ENCODE results near the gene CRACR2A. TPM values are rescaled to one million over a fixed set of nuclear protein-coding genes. Genes with fewer than 3 reads are reported as not detected.

CRACR2A gene
- polyA plus RNA-seq, 3 donors: 2.8 to 10.7 (median 5.8) TPM

DNA sequence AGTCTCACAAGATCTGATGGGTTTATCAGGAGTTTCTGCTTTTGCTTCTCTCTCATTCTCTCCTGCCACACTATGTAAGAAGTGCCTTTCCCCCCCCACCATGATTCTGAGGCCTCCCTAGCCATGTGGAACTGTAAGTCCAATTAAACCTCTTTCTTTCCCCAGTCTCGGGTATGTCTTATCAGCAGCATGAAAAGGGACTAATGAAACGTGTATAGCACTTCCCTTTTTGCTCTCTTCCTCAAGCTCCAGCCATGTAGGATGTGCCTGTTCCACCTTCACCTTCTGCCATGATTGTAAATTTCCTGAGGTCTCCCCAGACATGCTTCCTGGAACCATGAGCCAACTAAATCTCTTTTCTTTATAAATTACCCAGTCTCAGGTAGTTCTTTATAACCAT, 7.0 kb upstream of the CRACR2A start:
- Histone ChIP-seq H3K36me3 (replicated peaks in 1 of 2; ENCODE audit: control insufficient read depth in 1 of 2, insufficient read depth in 2 of 2, low read length in 2 of 2) (no peaks in the 10 kb centered on the region), H3K4me1 (ENCODE audit: control insufficient read depth in 1 of 2, insufficient read depth in 2 of 2, low read length in 2 of 2) (no peaks in the 10 kb centered on the region), H3K4me3 (replicated peaks in 1 of 3; ENCODE audit: low read depth in 2 of 3, low read length in 3 of 3) (no peak overlapping the region), H3K9me3 (replicated peaks in 1 of 2; ENCODE audit: control insufficient read depth in 1 of 2, insufficient read depth in 1 of 2, low read length in 2 of 2) (no peaks in the 10 kb centered on the region), H4K20me1 (ENCODE audit: insufficient read depth, low read length) (no peaks in the 10 kb centered on the region), H3K9ac (ENCODE audit: insufficient read depth, low read length, poor library complexity, severe bottlenecking) (no peak overlapping the region), H3K27ac (ENCODE audit: low read depth in 1 of 2, low read length in 2 of 2) (no peak overlapping the region), H3K79me2 (ENCODE audit: insufficient read depth, low read length) (no peaks in the 10 kb centered on the region), H2AFZ (ENCODE audit: insufficient read depth, low read depth, low read length, poor library complexity, severe bottlenecking) (no peak overlapping the region), H3K4me2 (replicated peaks; ENCODE audit: extremely low read depth, low read length, poor library complexity, severe bottlenecking) (no peak overlapping the region), H3K27me3 (ENCODE audit: control insufficient read depth in 2 of 2, insufficient read depth in 2 of 2, low read length in 2 of 2) (no peaks in the 10 kb centered on the region)
- H3K9me3 Mint-ChIP-seq: peaks cover 0 to 7% (median 0%) of the 10 kb centered on the region in 7 donors
- TF ChIP-seq, protein P1, sequence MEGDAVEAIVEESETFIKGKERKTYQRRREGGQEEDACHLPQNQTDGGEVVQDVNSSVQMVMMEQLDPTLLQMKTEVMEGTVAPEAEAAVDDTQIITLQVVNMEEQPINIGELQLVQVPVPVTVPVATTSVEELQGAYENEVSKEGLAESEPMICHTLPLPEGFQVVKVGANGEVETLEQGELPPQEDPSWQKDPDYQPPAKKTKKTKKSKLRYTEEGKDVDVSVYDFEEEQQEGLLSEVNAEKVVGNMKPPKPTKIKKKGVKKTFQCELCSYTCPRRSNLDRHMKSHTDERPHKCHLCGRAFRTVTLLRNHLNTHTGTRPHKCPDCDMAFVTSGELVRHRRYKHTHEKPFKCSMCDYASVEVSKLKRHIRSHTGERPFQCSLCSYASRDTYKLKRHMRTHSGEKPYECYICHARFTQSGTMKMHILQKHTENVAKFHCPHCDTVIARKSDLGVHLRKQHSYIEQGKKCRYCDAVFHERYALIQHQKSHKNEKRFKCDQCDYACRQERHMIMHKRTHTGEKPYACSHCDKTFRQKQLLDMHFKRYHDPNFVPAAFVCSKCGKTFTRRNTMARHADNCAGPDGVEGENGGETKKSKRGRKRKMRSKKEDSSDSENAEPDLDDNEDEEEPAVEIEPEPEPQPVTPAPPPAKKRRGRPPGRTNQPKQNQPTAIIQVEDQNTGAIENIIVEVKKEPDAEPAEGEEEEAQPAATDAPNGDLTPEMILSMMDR (IDR thresholded peaks at IDR 0.05): no peak
- WGBS (ENCODE audit: insufficient coverage): 21% methylated on average over 2 of the region's 2 CpGs
- H3K27ac Mint-ChIP-seq: peak overlapping the region in 1 of 7 donors; percentile 45
- DNase-seq: peak in 1 of 3 donors; percentile 13
- intact Hi-C loops (cut with micrococcal nuclease): no loop called here
- peaks cover 0 to 7% of the 10 kb centered on the region in 2 donors for H3K36me3 Mint-ChIP-seq
- H3K4me1 Mint-ChIP-seq: peaks cover 13% of the 10 kb centered on the region
- H3K27me3 Mint-ChIP-seq (ENCODE audit: low read depth in 3 of 3): peaks cover 3 to 7% (median 5%) of the 10 kb centered on the region in 3 donors
- no peak overlapping the region for H3K4me3 Mint-ChIP-seq

DNA sequence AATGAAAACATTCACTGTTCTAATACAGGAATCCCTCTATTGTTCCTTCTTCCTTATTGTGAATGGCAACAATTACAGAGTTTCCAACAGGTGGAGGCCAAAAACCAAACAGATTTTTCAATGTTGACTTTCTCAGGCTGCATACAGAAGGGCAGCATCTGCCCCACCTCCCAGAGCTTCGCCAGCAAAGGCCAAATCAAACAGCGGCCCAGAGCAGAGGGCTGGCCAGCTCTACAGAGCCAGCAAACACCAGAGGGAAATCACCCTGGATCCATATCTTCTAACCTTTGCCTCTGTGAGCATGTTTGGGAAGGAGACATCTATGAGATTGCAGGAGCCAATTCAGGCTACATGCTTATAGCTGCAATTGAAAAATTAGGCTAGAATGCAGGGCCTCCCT, 4.4 kb upstream of the CRACR2A start:
- no peak overlapping the region for H3K4me3 ChIP-seq (replicated peaks in 1 of 3; ENCODE audit: low read depth in 2 of 3, low read length in 3 of 3)
- no CpG with 5 or more reads among the region's 2 CpGs for WGBS (ENCODE audit: insufficient coverage)
- H3K9me3 Mint-ChIP-seq: peaks cover 0 to 7% (median 0%) of the 10 kb centered on the region in 7 donors
- peaks cover 5% of the 10 kb centered on the region for H3K79me2 ChIP-seq (ENCODE audit: insufficient read depth, low read length)
- no peak overlapping the region for H2AFZ ChIP-seq (ENCODE audit: insufficient read depth, low read depth, low read length, poor library complexity, severe bottlenecking)
- intact Hi-C loops (cut with micrococcal nuclease): no loop called here
- H3K36me3 ChIP-seq (replicated peaks in 1 of 2; ENCODE audit: control insufficient read depth in 1 of 2, insufficient read depth in 2 of 2, low read length in 2 of 2): no peaks in the 10 kb centered on the region
- H3K27ac Mint-ChIP-seq: peak overlapping the region in 2 of 7 donors; percentile 5 to 6
- H4K20me1 ChIP-seq (ENCODE audit: insufficient read depth, low read length): no peaks in the 10 kb centered on the region
- H3K4me1 ChIP-seq (ENCODE audit: control insufficient read depth in 1 of 2, insufficient read depth in 2 of 2, low read length in 2 of 2): peaks cover 16 to 22% of the 10 kb centered on the region in 2 donors
- no peak overlapping the region for H3K4me3 Mint-ChIP-seq
- peaks cover 0 to 7% of the 10 kb centered on the region in 2 donors for H3K36me3 Mint-ChIP-seq
- H3K9ac ChIP-seq (ENCODE audit: insufficient read depth, low read length, poor library complexity, severe bottlenecking): no peak overlapping the region
- no peaks in the 10 kb centered on the region for H3K9me3 ChIP-seq (replicated peaks in 1 of 2; ENCODE audit: control insufficient read depth in 1 of 2, insufficient read depth in 1 of 2, low read length in 2 of 2)
- H3K4me2 ChIP-seq (replicated peaks; ENCODE audit: extremely low read depth, low read length, poor library complexity, severe bottlenecking): no peak overlapping the region
- peaks cover 3 to 5% (median 4%) of the 10 kb centered on the region in 3 donors for H3K27me3 Mint-ChIP-seq (ENCODE audit: low read depth in 3 of 3)
- no peak overlapping the region for H3K27ac ChIP-seq (ENCODE audit: low read depth in 1 of 2, low read length in 2 of 2)
- DNase-seq: no peak
- H3K4me1 Mint-ChIP-seq: peaks cover 30% of the 10 kb centered on the region
- TF ChIP-seq, protein P1 (IDR thresholded peaks at IDR 0.05): no peak
- H3K27me3 ChIP-seq (ENCODE audit: control insufficient read depth in 2 of 2, insufficient read depth in 2 of 2, low read length in 2 of 2): no peaks in the 10 kb centered on the region

All from CD14-positive monocyte (primary cell).